ENCODE measurements around the gene NUP98.

Gene NUP98

DNA sequence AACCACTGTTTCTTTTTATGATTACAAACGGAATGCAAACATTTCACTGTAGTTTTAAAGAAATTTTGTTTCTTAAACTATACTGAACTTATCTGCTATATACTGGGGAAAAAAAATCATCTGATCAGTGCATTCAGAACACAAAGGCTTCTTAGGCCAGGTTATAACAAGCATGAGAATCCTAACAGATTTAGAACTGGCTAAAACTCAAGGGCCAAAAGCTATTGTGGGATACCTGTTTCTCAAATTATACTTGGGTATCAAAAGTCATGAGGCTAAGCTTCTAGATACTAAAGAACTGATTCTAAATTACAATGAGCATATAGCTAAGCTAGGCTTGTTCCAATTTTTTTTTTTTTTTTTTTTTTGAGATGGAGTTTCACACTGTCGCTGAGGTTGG is 96.4 kb downstream of the NUP98 start:
- H3K27ac ChIP-seq = no peak overlapping the region
- TF ChIP-seq, protein P1, sequence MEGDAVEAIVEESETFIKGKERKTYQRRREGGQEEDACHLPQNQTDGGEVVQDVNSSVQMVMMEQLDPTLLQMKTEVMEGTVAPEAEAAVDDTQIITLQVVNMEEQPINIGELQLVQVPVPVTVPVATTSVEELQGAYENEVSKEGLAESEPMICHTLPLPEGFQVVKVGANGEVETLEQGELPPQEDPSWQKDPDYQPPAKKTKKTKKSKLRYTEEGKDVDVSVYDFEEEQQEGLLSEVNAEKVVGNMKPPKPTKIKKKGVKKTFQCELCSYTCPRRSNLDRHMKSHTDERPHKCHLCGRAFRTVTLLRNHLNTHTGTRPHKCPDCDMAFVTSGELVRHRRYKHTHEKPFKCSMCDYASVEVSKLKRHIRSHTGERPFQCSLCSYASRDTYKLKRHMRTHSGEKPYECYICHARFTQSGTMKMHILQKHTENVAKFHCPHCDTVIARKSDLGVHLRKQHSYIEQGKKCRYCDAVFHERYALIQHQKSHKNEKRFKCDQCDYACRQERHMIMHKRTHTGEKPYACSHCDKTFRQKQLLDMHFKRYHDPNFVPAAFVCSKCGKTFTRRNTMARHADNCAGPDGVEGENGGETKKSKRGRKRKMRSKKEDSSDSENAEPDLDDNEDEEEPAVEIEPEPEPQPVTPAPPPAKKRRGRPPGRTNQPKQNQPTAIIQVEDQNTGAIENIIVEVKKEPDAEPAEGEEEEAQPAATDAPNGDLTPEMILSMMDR (conservative IDR thresholded peaks at IDR 0.05; ENCODE audit: low read depth) = no peak
- CTCF ChIA-PET = no interaction called here
- DNase-seq (ENCODE audit: low spot score) = no peak
- POLR2A ChIA-PET (ENCODE audit: low non-redundant PET) = no interaction called here

DNA sequence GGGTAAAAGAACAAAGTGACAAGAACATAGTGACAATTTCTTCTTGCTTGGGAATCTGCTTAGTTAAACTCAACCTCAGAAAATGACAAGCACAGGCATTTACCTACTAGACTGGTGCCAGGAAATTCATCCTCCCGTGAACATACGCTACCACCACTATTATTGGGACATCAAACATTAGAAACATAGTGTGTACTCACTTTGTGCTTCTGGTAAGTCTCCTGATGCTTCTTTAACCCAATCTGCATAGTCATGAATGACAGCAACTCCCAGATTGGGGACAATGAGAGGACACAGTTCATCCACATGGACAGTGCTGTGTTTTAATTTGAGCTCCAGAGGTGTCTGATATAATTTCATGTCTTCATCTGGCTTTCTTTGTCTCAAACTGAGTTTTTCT is 96.9 kb downstream of the NUP98 start:
- ChIA-PET CTCF (no interaction called here), POLR2A (ENCODE audit: low non-redundant PET) (no interaction called here)
- TF ChIP-seq, protein P1 (conservative IDR thresholded peaks at IDR 0.05; ENCODE audit: low read depth) = no peak
- H3K27ac ChIP-seq = no peak overlapping the region
- no peak for DNase-seq (ENCODE audit: low spot score)

DNA sequence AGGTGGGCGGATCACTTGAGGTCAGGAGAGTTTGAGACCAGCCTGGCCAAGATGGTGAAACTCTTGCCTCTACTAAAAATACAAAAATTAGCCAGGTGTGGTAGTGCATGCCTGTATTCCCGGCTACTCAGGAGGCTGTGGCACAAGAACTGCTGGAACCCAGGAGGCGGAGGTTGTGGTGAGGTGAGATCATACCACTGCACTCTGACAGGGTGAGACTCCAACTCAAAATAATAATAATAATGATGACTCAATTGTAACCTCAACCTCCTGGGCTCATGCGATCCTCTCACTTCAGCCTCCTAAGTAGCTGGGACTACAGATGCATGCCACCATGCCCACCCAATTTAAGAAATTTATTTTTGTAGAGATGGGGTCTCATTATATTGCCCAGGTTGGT is 110.6 kb downstream of the NUP98 start:
- CTCF ChIA-PET = interaction anchor here (0.5 kb wide), 1 partner anchor 1542 kb away, joined by 3 read pairs; no protein-coding TSS in a partner anchor
- TF ChIP-seq, protein P1 (conservative IDR thresholded peaks at IDR 0.05; ENCODE audit: low read depth) = no peak

DNA sequence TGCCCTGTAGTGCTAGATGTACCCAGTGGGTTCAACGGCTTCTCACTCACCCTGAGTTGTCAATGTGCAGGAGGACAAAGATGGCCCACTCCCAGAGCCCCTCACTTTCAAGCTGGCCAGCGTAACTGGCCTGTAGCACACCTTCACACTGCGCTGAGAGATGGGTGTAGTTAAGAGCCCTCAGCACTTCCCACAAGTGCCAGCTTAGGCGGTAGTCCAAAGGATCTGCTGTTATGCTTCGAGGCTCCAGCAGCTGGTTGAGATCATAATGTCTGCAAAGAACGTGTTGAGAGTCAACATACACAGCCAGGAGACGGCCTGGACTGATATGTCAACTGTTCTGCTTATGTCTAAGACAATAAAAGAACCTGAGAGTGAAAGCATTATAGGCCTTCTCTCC is 111.4 kb downstream of the NUP98 start:
- TF ChIP-seq, protein P1 (conservative IDR thresholded peaks at IDR 0.05; ENCODE audit: low read depth) = no peak
- ChIA-PET CTCF (no interaction called here), POLR2A (ENCODE audit: low non-redundant PET) (no interaction called here)
- DNase-seq (ENCODE audit: low spot score) = no peak
- no peak overlapping the region for H3K27ac ChIP-seq

More for the DNA sequence above, 110.6 kb downstream of the NUP98 start:
- POLR2A ChIA-PET (ENCODE audit: low non-redundant PET) = no interaction called here
- no peak overlapping the region for H3K27ac ChIP-seq
- no peak for DNase-seq (ENCODE audit: low spot score)

DNA sequence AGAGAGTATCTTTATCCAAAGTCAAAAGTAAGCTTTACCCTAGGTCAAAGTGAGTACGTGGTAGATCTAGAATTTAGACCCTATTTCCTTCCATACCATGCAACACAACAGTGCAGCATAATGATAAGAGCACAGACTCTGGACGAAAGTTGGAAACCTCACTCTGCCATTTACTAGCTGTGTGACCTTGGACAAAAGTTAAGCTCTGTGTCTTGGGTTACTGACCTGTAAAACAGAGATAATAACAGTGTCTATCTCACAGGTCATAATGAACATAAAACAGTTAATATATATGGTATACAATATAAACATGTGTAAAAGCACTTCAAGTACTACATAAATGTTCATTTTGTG is 112.6 kb downstream of the NUP98 start:
- CTCF ChIA-PET = no interaction called here
- POLR2A ChIA-PET (ENCODE audit: low non-redundant PET) = no interaction called here
- no peak overlapping the region for H3K27ac ChIP-seq
- DNase-seq (ENCODE audit: low spot score) = no peak
- TF ChIP-seq, protein P1 (conservative IDR thresholded peaks at IDR 0.05; ENCODE audit: low read depth) = no peak

DNA sequence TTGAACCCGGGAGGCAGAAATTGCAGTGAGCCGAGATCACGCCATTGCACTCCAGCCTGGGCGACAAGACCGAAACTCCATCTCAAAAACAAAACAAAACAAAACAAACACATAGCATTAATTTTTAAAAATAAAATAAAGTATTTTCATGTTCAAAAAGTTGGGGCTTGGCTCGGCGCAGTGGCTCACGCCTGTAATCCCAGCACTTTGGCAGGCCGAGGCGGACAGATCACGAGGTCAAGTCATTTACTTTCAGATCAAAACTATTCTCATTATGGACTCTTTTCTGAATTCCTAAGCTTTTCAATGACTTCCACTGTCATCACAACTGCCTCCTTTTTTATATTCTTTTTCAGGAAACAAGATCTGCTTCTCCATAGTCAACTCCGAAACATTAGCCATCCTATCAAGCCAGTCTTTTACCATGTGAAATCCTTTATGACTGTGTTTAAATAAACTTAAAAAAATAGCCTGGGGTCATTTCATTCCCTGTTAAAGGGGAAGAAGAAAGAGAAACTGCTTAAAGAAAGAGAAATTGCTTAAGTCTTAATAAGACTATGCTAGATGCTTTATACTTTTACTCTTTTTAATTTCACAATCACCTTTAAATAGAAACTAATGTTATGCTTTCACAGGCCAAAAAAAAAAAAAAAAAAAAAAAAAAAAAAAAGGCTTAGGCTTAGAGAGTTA is 113.1 kb downstream of the NUP98 start:
- TF ChIP-seq, protein P1 (conservative IDR thresholded peaks at IDR 0.05; ENCODE audit: low read depth) = no peak
- CTCF ChIA-PET = no interaction called here
- no peak overlapping the region for H3K27ac ChIP-seq
- no peak for DNase-seq (ENCODE audit: low spot score)
- POLR2A ChIA-PET (ENCODE audit: low non-redundant PET) = no interaction called here
